Measurements from ENCODE around the gene KCNK15.

The KCNK15 gene

GRCh38 chr20:44739942-44740341 is 5.7 kb upstream of the KCNK15 start:
- Histone ChIP-seq H3K27ac (ENCODE audit: low read depth, low read length) (no peak overlapping the region), H3K36me3 (ENCODE audit: insufficient read depth, low read length) (no peaks in the 10 kb centered on the region), H3K4me3 (ENCODE audit: low read depth in 1 of 2, low read length in 2 of 2) (no peak overlapping the region), H3K9me3 (ENCODE audit: low read length) (no peaks in the 10 kb centered on the region), H3K27me3 (ENCODE audit: control insufficient read depth in 1 of 2, insufficient read depth in 2 of 2, low read length in 2 of 2) (peaks cover 0 to 3% of the 10 kb centered on the region in 2 donors), H3K9ac (ENCODE audit: low read length) (no peak overlapping the region), H3K4me1 (ENCODE audit: insufficient read depth, low read length) (no peaks in the 10 kb centered on the region)

- Histone ChIP-seq H3K36me3 (ENCODE audit: insufficient read depth, low read length) (no peaks in the 10 kb centered on the region), H3K27me3 (ENCODE audit: control insufficient read depth in 1 of 2, insufficient read depth in 2 of 2, low read length in 2 of 2) (peaks cover 10 to 26% of the 10 kb centered on the region in 2 donors), H3K9me3 (ENCODE audit: low read length) (no peaks in the 10 kb centered on the region), H3K4me3 (ENCODE audit: low read depth in 1 of 2, low read length in 2 of 2) (no peak overlapping the region), H3K27ac (ENCODE audit: low read depth, low read length) (no peak overlapping the region), H3K9ac (ENCODE audit: low read length) (no peak overlapping the region), H3K4me1 (ENCODE audit: insufficient read depth, low read length) (peaks cover 4% of the 10 kb centered on the region)
Measured at GRCh38 chr20:44742304-44743079, 3.2 kb upstream of the KCNK15 start.

DNA sequence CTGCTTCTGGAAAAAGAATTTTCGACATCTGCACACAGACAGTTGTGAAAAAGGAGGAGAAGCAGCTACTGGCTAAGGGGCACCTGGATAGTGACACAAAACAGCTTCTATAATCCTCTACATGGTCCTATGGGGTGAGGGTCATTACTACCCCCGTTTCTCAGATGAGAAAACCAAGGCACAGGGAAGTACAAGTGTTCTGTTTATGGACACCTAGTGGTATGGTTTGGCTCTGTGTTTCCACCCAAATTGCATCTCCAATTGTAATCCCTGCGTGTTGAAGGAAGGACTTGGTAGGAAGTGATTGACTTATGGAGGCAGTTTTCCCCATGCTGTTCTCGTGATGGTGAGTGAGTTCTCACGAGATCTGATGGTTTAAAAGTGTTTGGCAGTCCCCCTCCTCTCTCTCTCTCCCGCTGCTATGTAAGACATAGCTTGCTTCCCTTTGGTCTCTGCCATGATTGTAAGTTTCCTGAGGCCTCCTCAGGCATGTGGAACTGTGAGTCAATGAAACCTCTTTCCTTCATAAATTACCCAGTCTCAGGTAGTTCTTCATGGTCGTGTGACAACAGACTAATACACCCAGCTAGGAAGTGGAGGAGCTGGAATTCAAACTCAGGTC is 2.5 kb upstream of the KCNK15 start:
- no peaks in the 10 kb centered on the region for H3K36me3 ChIP-seq (ENCODE audit: insufficient read depth, low read length)
- H3K4me3 ChIP-seq (ENCODE audit: low read depth in 1 of 2, low read length in 2 of 2), result no peak overlapping the region
- H3K27ac ChIP-seq (ENCODE audit: low read depth, low read length), result no peak overlapping the region
- no peak overlapping the region for H3K9ac ChIP-seq (ENCODE audit: low read length)
- peaks cover 4% of the 10 kb centered on the region for H3K4me1 ChIP-seq (ENCODE audit: insufficient read depth, low read length)
- peaks cover 10 to 27% of the 10 kb centered on the region in 2 donors for H3K27me3 ChIP-seq (ENCODE audit: control insufficient read depth in 1 of 2, insufficient read depth in 2 of 2, low read length in 2 of 2)
- no peaks in the 10 kb centered on the region for H3K9me3 ChIP-seq (ENCODE audit: low read length)

- H3K9ac ChIP-seq (ENCODE audit: low read length), result no peak overlapping the region
- H3K4me1 ChIP-seq (ENCODE audit: insufficient read depth, low read length), result peaks cover 4% of the 10 kb centered on the region
- H3K27me3 ChIP-seq (ENCODE audit: control insufficient read depth in 1 of 2, insufficient read depth in 2 of 2, low read length in 2 of 2), result peaks cover 10 to 27% of the 10 kb centered on the region in 2 donors
- H3K4me3 ChIP-seq (ENCODE audit: low read depth in 1 of 2, low read length in 2 of 2), result no peak overlapping the region
- no peaks in the 10 kb centered on the region for H3K9me3 ChIP-seq (ENCODE audit: low read length)
- no peak overlapping the region for H3K27ac ChIP-seq (ENCODE audit: low read depth, low read length)
- no peaks in the 10 kb centered on the region for H3K36me3 ChIP-seq (ENCODE audit: insufficient read depth, low read length)
Measured at GRCh38 chr20:44743916-44744655, 1.6 kb upstream of the KCNK15 start.

- no peaks in the 10 kb centered on the region for H3K9me3 ChIP-seq (ENCODE audit: low read length)
- H3K36me3 ChIP-seq (ENCODE audit: insufficient read depth, low read length), result no peaks in the 10 kb centered on the region
- peaks cover 15 to 36% of the 10 kb centered on the region in 2 donors for H3K27me3 ChIP-seq (ENCODE audit: control insufficient read depth in 1 of 2, insufficient read depth in 2 of 2, low read length in 2 of 2)
- H3K4me1 ChIP-seq (ENCODE audit: insufficient read depth, low read length), result peaks cover 4% of the 10 kb centered on the region
- H3K27ac ChIP-seq (ENCODE audit: low read depth, low read length), result no peak overlapping the region
- H3K9ac ChIP-seq (ENCODE audit: low read length), result no peak overlapping the region
- no peak overlapping the region for H3K4me3 ChIP-seq (ENCODE audit: low read depth in 1 of 2, low read length in 2 of 2)
Measured at GRCh38 chr20:44745122-44745597, 505 bp upstream of the KCNK15 start.

DNA sequence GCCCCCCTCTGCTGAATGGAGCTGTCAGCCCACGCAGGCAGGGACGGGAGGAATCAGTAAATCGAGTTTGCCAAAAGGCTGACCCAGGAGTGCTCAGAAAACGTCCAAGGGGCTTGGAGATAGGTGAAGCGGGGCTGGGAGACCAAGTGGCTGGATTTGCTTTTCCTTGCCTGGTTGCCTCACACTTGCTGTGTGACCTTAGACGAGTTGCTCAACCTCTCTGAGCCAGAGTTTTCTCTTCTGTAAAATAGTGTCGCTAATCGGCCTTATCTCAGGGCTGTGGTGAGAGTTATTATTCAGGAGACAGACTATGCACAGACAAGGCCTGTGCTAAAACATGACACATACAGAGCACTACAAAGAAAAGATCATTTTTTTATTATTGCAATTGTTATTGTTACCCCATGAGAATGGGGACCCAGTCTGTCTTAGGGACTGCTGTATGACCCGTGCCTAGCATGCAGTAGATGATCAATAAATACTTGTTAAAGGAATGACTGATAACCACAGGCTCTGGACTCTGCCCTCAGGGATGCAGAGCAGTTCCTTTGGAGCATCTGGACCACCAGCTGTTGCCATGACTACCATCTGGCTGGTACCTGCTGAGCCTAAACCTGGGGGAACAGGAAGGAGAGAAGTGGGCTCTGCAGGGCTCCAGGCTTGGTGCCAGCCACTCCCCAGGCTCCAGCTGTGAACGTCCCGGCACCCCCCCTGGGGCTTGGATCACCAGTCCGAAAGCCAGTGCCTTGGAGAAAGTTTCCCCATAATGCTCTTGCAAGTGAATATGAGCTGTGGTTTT is 901 bp downstream of the KCNK15 start:
- H3K27me3 ChIP-seq (ENCODE audit: control insufficient read depth in 1 of 2, insufficient read depth in 2 of 2, low read length in 2 of 2), result peaks cover 15 to 40% of the 10 kb centered on the region in 2 donors
- no peaks in the 10 kb centered on the region for H3K9me3 ChIP-seq (ENCODE audit: low read length)
- H3K36me3 ChIP-seq (ENCODE audit: insufficient read depth, low read length), result no peaks in the 10 kb centered on the region
- H3K4me3 ChIP-seq (ENCODE audit: low read depth in 1 of 2, low read length in 2 of 2), result peak overlapping the region in 1 of 2 donors; percentile 51
- peaks cover 4% of the 10 kb centered on the region for H3K4me1 ChIP-seq (ENCODE audit: insufficient read depth, low read length)
- no peak overlapping the region for H3K9ac ChIP-seq (ENCODE audit: low read length)
- H3K27ac ChIP-seq (ENCODE audit: low read depth, low read length), result no peak overlapping the region

GRCh38 chr20:44747166-44748004 is 1.7 kb downstream of the KCNK15 start:
- Histone ChIP-seq H3K4me1 (ENCODE audit: insufficient read depth, low read length) (peaks cover 4% of the 10 kb centered on the region), H3K9ac (ENCODE audit: low read length) (no peak overlapping the region), H3K27ac (ENCODE audit: low read depth, low read length) (no peak overlapping the region), H3K27me3 (ENCODE audit: control insufficient read depth in 1 of 2, insufficient read depth in 2 of 2, low read length in 2 of 2) (peaks cover 15 to 45% of the 10 kb centered on the region in 2 donors), H3K4me3 (ENCODE audit: low read depth in 1 of 2, low read length in 2 of 2) (no peak overlapping the region), H3K36me3 (ENCODE audit: insufficient read depth, low read length) (no peaks in the 10 kb centered on the region), H3K9me3 (ENCODE audit: low read length) (no peaks in the 10 kb centered on the region)

GRCh38 chr20:44748005-44748370 is 2.3 kb downstream of the KCNK15 start:
- H3K27ac ChIP-seq (ENCODE audit: low read depth, low read length), result no peak overlapping the region

GRCh38 chr20:44750081-44750805 is 4.6 kb downstream of the KCNK15 start:
- Histone ChIP-seq H3K9ac (ENCODE audit: low read length) (no peak overlapping the region), H3K4me1 (ENCODE audit: insufficient read depth, low read length) (peaks cover 4% of the 10 kb centered on the region), H3K9me3 (ENCODE audit: low read length) (no peaks in the 10 kb centered on the region), H3K4me3 (ENCODE audit: low read depth in 1 of 2, low read length in 2 of 2) (no peak overlapping the region), H3K27me3 (ENCODE audit: control insufficient read depth in 1 of 2, insufficient read depth in 2 of 2, low read length in 2 of 2) (peaks cover 15 to 53% of the 10 kb centered on the region in 2 donors), H3K36me3 (ENCODE audit: insufficient read depth, low read length) (no peaks in the 10 kb centered on the region), H3K27ac (ENCODE audit: low read depth, low read length) (no peak overlapping the region)

More at GRCh38 chr20:44748005-44748370, 2.3 kb downstream of the KCNK15 start:
- peaks cover 4% of the 10 kb centered on the region for H3K4me1 ChIP-seq (ENCODE audit: insufficient read depth, low read length)
- no peak overlapping the region for H3K4me3 ChIP-seq (ENCODE audit: low read depth in 1 of 2, low read length in 2 of 2)
- peaks cover 15 to 51% of the 10 kb centered on the region in 2 donors for H3K27me3 ChIP-seq (ENCODE audit: control insufficient read depth in 1 of 2, insufficient read depth in 2 of 2, low read length in 2 of 2)
- no peaks in the 10 kb centered on the region for H3K9me3 ChIP-seq (ENCODE audit: low read length)
- no peaks in the 10 kb centered on the region for H3K36me3 ChIP-seq (ENCODE audit: insufficient read depth, low read length)
- H3K9ac ChIP-seq (ENCODE audit: low read length), result no peak overlapping the region

Data from muscle layer of colon (tissue), 2 donors.